ENCODE results near the gene CHST3.

CHST3 gene

DNA sequence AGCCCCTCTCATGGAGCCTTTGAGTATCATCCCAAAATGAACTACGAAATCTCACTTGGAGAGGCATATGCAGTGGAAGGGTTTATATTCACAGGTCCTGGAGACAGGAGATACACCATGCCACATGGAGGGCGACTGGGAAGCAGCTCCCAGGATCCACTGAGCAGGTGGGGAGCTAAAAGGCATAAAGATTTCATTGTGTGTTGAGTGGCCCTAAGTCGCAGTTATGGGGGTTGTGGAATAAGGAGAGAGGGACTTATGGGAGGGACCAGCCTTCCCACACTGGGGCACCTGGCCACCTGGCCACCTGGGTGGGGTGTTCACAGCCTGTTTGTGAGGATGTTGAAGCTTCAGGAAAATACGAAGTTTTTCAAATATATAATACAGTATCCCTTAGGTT is 37.0 kb upstream of the CHST3 start:
- H3K27me3 ChIP-seq (ENCODE audit: low read depth, low read length): no peaks in the 10 kb centered on the region
- no peaks in the 10 kb centered on the region for H3K36me3 ChIP-seq (replicated peaks; ENCODE audit: low read depth, low read length)
- TF ChIP-seq EZH2phosphoT487 (IDR thresholded peaks at IDR 0.05; ENCODE audit: low read depth): no peak
- TF ChIP-seq, protein P1, sequence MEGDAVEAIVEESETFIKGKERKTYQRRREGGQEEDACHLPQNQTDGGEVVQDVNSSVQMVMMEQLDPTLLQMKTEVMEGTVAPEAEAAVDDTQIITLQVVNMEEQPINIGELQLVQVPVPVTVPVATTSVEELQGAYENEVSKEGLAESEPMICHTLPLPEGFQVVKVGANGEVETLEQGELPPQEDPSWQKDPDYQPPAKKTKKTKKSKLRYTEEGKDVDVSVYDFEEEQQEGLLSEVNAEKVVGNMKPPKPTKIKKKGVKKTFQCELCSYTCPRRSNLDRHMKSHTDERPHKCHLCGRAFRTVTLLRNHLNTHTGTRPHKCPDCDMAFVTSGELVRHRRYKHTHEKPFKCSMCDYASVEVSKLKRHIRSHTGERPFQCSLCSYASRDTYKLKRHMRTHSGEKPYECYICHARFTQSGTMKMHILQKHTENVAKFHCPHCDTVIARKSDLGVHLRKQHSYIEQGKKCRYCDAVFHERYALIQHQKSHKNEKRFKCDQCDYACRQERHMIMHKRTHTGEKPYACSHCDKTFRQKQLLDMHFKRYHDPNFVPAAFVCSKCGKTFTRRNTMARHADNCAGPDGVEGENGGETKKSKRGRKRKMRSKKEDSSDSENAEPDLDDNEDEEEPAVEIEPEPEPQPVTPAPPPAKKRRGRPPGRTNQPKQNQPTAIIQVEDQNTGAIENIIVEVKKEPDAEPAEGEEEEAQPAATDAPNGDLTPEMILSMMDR (IDR thresholded peaks at IDR 0.05; ENCODE audit: low read depth, low read length): no peak
- H2AFZ ChIP-seq (ENCODE audit: low read depth, low read length): no peak overlapping the region
- no peak overlapping the region for H3K4me2 ChIP-seq (ENCODE audit: low read length)
- H3K27ac ChIP-seq (ENCODE audit: low read length): no peak overlapping the region
- no peak overlapping the region for H3K4me3 ChIP-seq (ENCODE audit: low read length)
- no peaks in the 10 kb centered on the region for H4K20me1 ChIP-seq (ENCODE audit: insufficient read depth, low read length)
- H3K79me2 ChIP-seq (ENCODE audit: low read length): no peaks in the 10 kb centered on the region
- H3K9ac ChIP-seq (ENCODE audit: low read length): no peak overlapping the region
- H3K9me3 ChIP-seq (ENCODE audit: insufficient read depth, low read length): no peaks in the 10 kb centered on the region
- H3K4me1 ChIP-seq (ENCODE audit: low read length): no peaks in the 10 kb centered on the region

DNA sequence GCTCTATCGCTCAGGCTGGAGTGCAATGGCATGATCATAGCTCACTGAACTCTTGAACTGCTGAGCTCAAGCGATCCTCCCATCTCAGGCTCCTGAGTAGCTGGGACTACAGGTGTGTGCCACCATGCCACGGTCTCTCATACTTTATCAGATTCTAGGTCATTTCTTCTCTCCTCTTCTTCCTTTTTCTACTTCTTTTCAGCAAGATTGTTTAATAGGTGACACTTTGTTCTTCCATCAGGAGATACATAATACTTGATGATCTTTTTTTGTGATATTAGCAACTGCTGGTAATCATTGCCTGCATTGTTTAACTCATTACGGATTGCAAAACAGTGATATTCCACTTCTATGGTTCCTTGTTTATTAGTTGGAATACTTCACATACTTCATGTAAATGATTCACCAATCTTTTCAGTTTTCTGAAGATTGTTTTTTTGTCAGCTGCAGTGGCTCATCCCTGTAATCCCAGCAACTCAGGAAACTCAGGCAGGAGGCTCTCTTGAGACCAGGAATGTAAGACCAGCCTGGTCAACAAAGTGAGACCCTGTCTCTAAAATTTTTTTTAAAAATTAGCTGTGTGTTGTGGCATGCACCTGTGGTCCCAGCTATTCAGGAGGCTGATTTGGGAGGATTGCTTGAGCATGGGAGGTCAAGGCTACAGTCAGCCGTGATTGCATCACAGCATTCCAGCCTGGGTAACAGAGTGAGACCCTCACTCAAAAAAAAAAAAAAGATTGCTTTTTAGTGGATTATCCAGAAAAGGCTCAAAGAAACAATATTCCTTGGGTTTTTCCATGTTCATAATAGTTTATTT is 36.2 kb upstream of the CHST3 start:
- no peaks in the 10 kb centered on the region for H3K36me3 ChIP-seq (replicated peaks; ENCODE audit: low read depth, low read length)
- no peaks in the 10 kb centered on the region for H3K27me3 ChIP-seq (ENCODE audit: low read depth, low read length)
- H4K20me1 ChIP-seq (ENCODE audit: insufficient read depth, low read length): no peaks in the 10 kb centered on the region
- no peak overlapping the region for H3K4me2 ChIP-seq (ENCODE audit: low read length)
- no peaks in the 10 kb centered on the region for H3K4me1 ChIP-seq (ENCODE audit: low read length)
- no peak overlapping the region for H2AFZ ChIP-seq (ENCODE audit: low read depth, low read length)
- TF ChIP-seq, protein P1 (IDR thresholded peaks at IDR 0.05; ENCODE audit: low read depth, low read length): no peak
- TF ChIP-seq EZH2phosphoT487 (IDR thresholded peaks at IDR 0.05; ENCODE audit: low read depth): no peak
- no peak overlapping the region for H3K4me3 ChIP-seq (ENCODE audit: low read length)
- H3K9me3 ChIP-seq (ENCODE audit: insufficient read depth, low read length): no peaks in the 10 kb centered on the region
- H3K79me2 ChIP-seq (ENCODE audit: low read length): no peaks in the 10 kb centered on the region
- no peak overlapping the region for H3K27ac ChIP-seq (ENCODE audit: low read length)
- H3K9ac ChIP-seq (ENCODE audit: low read length): no peak overlapping the region

DNA sequence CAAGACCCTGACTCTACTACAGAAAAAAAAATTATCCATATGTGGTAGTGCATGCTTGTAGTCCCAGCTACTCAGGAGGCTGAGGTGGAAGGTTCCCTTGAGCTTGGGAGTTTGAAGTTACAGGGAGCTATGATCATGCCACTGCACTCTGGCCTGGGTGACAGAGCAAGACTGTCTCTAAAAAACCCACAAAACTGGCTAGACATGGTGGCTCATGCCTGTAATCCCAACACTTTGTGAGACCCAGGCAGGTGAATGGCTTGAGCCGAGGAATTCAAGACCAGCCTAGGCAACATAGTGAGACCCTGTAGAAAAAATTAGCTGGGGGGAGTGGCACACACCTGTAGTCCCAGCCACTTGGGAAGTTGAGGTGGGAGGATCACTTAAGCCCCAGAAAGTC is 32.9 kb upstream of the CHST3 start:
- Histone ChIP-seq H4K20me1 (ENCODE audit: insufficient read depth, low read length) (no peaks in the 10 kb centered on the region), H3K27ac (ENCODE audit: low read length) (no peak overlapping the region), H2AFZ (ENCODE audit: low read depth, low read length) (no peak overlapping the region), H3K27me3 (ENCODE audit: low read depth, low read length) (no peaks in the 10 kb centered on the region), H3K79me2 (ENCODE audit: low read length) (no peaks in the 10 kb centered on the region), H3K4me2 (ENCODE audit: low read length) (no peak overlapping the region), H3K36me3 (replicated peaks; ENCODE audit: low read depth, low read length) (no peaks in the 10 kb centered on the region), H3K4me3 (ENCODE audit: low read length) (no peak overlapping the region), H3K9ac (ENCODE audit: low read length) (no peak overlapping the region), H3K9me3 (ENCODE audit: insufficient read depth, low read length) (no peaks in the 10 kb centered on the region), H3K4me1 (ENCODE audit: low read length) (no peaks in the 10 kb centered on the region)
- TF ChIP-seq, protein P1 (IDR thresholded peaks at IDR 0.05; ENCODE audit: low read depth, low read length): no peak
- no peak for TF ChIP-seq EZH2phosphoT487 (IDR thresholded peaks at IDR 0.05; ENCODE audit: low read depth)

DNA sequence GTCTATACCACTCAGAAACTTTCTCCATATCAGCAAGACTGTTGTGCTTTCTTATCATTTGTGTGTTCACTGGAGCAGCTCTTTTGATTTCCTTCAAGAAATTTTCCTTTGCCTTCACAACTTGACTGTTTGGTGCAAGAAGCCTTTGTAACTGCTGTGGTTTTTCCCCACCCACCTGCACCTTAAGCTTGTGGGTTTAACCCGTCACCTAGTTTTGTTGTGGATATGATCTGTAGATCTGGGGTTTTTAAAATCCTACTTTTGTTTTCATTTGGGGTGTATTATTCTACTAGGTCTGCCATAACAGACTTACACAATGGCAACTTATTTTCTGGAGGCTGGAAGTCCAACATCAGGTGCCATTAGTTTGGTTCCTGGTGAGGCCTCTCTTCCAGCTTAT is 30.5 kb upstream of the CHST3 start:
- Histone ChIP-seq H2AFZ (ENCODE audit: low read depth, low read length) (no peak overlapping the region), H4K20me1 (ENCODE audit: insufficient read depth, low read length) (no peaks in the 10 kb centered on the region), H3K4me2 (ENCODE audit: low read length) (no peak overlapping the region), H3K79me2 (ENCODE audit: low read length) (no peaks in the 10 kb centered on the region), H3K4me1 (ENCODE audit: low read length) (peaks cover 2% of the 10 kb centered on the region; the same call in 1 of the 2 replicates), H3K4me3 (ENCODE audit: low read length) (no peak overlapping the region), H3K27me3 (ENCODE audit: low read depth, low read length) (no peaks in the 10 kb centered on the region), H3K36me3 (replicated peaks; ENCODE audit: low read depth, low read length) (peaks cover under 1% of the 10 kb centered on the region), H3K9me3 (ENCODE audit: insufficient read depth, low read length) (no peaks in the 10 kb centered on the region), H3K9ac (ENCODE audit: low read length) (no peak overlapping the region), H3K27ac (ENCODE audit: low read length) (no peak overlapping the region)
- TF ChIP-seq, protein P1 (IDR thresholded peaks at IDR 0.05; ENCODE audit: low read depth, low read length): no peak
- no peak for TF ChIP-seq EZH2phosphoT487 (IDR thresholded peaks at IDR 0.05; ENCODE audit: low read depth)

Measured in OCI-LY3 (cell line).